BJ (cell line): ENCODE results near the gene GPER1. TPM values are rescaled to one million over a fixed set of nuclear protein-coding genes. Genes with fewer than 3 reads are reported as not detected.

Experiments
- CTCF ChIA-PET: fragments of 350-600 bp; formaldehyde crosslinking; extraction: SDS; loops from one replicate; lab custom pipeline; 2021; ENCODE audit warnings: antibody characterized with exemption, inconsistent platforms; lab: Yijun Ruan, JAX
- POLR2A ChIA-PET: fragments of 300-600 bp; sonication (Branson Sonifier 250); formaldehyde crosslinking; extraction: SDS; loops from one replicate; lab custom pipeline; 2021; ENCODE audit warnings: antibody characterized with exemption; lab: Charles Lee
- DNase-seq: peaks from one replicate; pipeline ENCODE4 v3.0.0-alpha.2; 2011; ENCODE audit warnings: low read depth
- H3K27me3 ChIP-seq: 2 replicates; pipeline ENCODE4 v1.6.0; 2011; ENCODE audit warnings: low read length; ENCODE audit not compliant: control insufficient read depth, insufficient read depth
- H3K36me3 ChIP-seq: 2 replicates; pipeline ENCODE4 v1.5.1; 2011; ENCODE audit warnings: low read length; ENCODE audit not compliant: control insufficient read depth, insufficient read depth
- H3K4me3 ChIP-seq: 2 replicates; pipeline ENCODE4 v1.5.1; 2011; ENCODE audit warnings: low read depth, mild to moderate bottlenecking, control low read depth, low read length
- polyA plus RNA-seq: library from polyadenylated mRNA; depleted of rRNA; stranded (reverse); fragments of >200 nt; gene quantifications from 2 replicates; pipeline ENCODE4 v1.2.3, GENCODE V29; 2011
- TF ChIP-seq, protein P1 (sequence below): IDR thresholded peaks from 2 replicates; pipeline ENCODE4 v1.5.1; 2011; ENCODE audit warnings: low read depth, mild to moderate bottlenecking, control low read depth, inconsistent platforms, low read length, moderate library complexity; ENCODE audit not compliant: insufficient read depth

Gene GPER1
- polyA plus RNA-seq, 1 experiment, result 3.1 TPM

DNA sequence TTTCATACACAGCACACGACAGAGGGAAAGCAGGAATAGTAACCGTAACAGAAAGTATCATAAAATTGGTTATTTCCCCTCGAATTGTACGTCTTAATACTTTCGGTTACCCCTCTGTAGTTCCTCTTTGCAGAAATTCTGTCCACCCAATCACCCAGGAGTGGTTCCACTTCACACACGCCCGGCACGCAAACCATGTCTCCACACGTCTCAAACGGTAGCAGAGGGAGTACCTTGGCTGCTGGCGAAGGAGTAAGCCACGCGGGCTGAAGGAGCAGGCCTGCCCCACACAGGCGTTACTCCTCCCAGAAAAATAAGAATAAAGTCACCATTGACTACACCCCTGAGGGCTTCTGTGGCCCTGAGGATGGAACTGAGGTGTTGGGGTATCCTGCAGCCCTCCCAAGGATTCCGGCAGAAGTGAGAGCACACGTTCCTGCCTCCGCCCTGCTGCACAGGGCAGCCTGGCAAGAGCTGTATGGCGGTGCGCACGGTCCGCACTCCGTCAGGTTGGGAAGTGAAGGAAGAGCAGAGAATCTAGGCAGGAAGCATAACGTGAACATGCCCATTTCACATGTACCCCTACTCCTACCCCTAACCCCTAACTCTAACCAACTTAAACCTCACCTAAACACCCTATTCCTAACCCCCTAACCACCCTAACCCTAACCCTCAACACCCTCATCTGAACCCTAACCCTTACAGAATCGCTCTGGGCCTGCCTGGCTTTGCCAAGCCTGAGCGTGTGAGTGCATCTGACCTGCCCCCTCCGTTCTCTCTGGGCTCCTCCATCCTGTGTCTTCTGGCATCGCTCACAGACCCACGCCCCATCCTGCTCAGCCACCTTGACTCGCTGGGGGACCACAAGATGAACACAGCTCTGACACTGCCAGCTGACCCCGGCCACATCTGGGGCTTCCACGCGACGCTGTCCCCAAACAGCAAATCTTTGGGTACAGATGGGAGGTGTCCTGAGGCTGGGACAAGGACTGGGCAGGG is 25.3 kb upstream of the GPER1 start:
- POLR2A ChIA-PET, result no interaction called here
- Histone ChIP-seq H3K36me3 (no peaks in the 10 kb centered on the region), H3K4me3 (no peak overlapping the region), H3K27me3 (no peaks in the 10 kb centered on the region)
- DNase-seq, result no peak
- CTCF ChIA-PET, result interaction anchor here (3.5 kb wide), 1 partner anchor 69 kb away, joined by 48 read pairs; no protein-coding TSS in a partner anchor
- TF ChIP-seq, protein P1, sequence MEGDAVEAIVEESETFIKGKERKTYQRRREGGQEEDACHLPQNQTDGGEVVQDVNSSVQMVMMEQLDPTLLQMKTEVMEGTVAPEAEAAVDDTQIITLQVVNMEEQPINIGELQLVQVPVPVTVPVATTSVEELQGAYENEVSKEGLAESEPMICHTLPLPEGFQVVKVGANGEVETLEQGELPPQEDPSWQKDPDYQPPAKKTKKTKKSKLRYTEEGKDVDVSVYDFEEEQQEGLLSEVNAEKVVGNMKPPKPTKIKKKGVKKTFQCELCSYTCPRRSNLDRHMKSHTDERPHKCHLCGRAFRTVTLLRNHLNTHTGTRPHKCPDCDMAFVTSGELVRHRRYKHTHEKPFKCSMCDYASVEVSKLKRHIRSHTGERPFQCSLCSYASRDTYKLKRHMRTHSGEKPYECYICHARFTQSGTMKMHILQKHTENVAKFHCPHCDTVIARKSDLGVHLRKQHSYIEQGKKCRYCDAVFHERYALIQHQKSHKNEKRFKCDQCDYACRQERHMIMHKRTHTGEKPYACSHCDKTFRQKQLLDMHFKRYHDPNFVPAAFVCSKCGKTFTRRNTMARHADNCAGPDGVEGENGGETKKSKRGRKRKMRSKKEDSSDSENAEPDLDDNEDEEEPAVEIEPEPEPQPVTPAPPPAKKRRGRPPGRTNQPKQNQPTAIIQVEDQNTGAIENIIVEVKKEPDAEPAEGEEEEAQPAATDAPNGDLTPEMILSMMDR, result no peak

GRCh38 chr7:1063361-1063760 is 24.6 kb upstream of the GPER1 start:
- Histone ChIP-seq H3K36me3 (no peaks in the 10 kb centered on the region), H3K4me3 (no peak overlapping the region), H3K27me3 (no peaks in the 10 kb centered on the region)
- TF ChIP-seq, protein P1, result no peak
- DNase-seq, result no peak
- ChIA-PET CTCF (interaction anchor here (1.2 to 4.2 kb wide), 3 partner anchors 19 to 70 kb away, joined by 3 to 367 read pairs (median 48); partner anchors contain the start of gene GPR146), POLR2A (no interaction called here)

DNA sequence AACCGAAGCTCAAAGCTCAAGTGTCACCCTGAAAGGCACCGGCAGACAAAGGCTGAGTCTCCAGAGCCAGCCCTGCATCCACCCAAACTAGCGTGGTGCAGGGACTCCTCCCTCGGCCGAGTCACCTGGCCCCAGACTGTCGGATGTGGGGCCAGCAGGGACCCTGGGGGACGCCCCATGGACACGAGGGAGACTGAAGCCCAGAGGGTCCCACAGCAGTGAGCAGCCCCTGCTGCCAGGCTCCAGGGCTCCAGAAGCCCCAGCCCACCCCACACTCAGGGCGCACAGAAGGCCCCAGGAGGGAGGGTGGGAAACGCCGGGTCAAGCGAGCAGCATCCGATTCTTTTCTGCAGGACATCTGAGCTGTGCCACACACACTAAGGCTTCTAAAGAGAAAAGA is 23.3 kb upstream of the GPER1 start:
- no peaks in the 10 kb centered on the region for H3K27me3 ChIP-seq
- TF ChIP-seq, protein P1, result no peak
- POLR2A ChIA-PET, result interaction anchor here (0.6 kb wide), 1 partner anchor 73 kb away, joined by 3 read pairs; a partner anchor contains a TSS
- CTCF ChIA-PET, result interaction anchor here (0.6 to 4.2 kb wide), 13 partner anchors 12 to 155 kb away, joined by 3 to 367 read pairs (median 6); partner anchors contain the start of gene GPR146
- H3K4me3 ChIP-seq, result no peak overlapping the region
- no peak for DNase-seq
- no peaks in the 10 kb centered on the region for H3K36me3 ChIP-seq

DNA sequence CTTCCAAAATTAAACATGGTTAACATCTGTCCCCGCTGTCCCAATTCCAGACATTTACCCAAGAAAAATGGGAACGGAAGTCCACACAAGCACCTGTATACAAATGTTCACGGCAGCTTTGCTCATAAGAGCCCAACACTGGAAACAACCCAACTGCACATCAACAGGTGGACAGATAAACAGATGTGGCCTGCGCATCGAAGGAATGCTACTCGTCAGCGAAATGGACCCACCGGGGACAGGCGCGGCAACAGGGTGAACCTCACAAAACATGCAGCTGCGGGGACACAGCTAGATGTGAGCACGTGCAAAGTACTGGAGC is 22.7 kb upstream of the GPER1 start:
- TF ChIP-seq, protein P1, result no peak
- CTCF ChIA-PET, result interaction anchor here (0.6 to 4.2 kb wide), 41 partner anchors 9 to 339 kb away, joined by 3 to 367 read pairs (median 6); partner anchors contain the start of genes COX19, GPER1 and GPR146
- POLR2A ChIA-PET, result no interaction called here

More for the DNA sequence above, 22.7 kb upstream of the GPER1 start:
- no peaks in the 10 kb centered on the region for H3K27me3 ChIP-seq
- no peaks in the 10 kb centered on the region for H3K36me3 ChIP-seq
- no peak for DNase-seq
- H3K4me3 ChIP-seq, result no peak overlapping the region
